Activated CD4-positive, alpha-beta T cell treated with anti-CD3 and anti-CD28 coated beads for 4 hours (primary cell): Measurements from ENCODE around the gene SH3GL2.

Experiments used
- DNase-seq, 2 donors: peaks; one replicate each; pipeline ENCODE4 v3.0.0-alpha.2; 2020

SH3GL2 gene

DNA sequence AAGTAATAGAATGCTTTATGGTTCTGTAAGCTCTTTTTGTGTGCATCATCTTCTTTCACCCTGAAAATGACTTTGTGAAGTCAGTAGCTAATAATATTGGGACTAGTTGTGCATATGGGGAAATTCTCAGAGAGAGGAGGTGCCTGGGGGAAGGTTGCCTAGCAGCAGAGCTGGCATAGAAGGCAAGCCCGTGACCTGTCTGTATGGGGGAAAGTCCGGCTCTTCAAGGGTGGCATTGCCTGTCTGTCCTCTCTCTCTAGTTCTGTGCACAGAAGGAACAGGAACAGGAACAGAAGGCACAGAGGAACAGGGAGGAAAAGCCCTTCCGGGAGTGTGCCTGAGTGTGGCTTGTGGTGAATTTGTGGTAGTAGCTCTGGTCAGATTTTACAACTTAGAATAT is 33.1 kb downstream of the SH3GL2 start:
- DNase-seq = no peak

DNA sequence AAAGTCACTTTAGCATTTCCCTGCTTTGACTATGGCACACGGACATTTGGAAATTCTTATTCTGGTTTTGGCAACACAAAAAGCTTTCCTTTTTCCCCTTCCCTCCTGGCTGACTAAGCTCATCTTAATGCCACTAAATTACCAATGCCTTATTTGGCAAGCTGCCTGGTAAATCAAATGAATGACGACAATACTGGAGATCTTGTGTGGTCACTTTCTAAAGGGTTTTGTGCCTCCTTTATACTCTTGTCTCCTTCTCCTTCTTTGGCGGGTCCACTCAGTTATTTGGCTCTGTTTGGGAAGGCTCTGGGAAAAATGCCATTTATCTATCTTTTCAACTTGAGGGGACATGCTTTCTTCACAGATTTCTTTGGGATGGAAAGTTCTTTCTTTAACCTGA is 34.9 kb downstream of the SH3GL2 start:
- DNase-seq = no peak

DNA sequence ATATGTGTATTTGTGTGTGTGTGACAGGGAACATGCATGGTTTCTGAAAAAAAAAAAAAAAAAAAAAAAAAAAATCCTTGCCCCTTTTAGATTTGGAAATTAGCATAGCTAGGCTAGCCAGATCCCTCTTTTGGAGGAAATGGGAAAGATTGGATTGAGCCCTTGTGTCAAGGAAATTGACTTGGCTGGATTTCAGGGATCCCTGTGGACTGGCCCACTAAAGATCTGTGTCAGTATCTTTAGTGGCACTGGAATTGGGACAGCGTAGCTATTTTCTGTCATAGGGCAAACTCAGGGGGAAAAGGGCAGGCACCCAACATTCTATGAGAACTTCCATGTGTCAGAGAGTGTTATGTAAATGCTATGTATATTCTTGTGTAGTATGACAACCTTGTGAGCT is 35.4 kb downstream of the SH3GL2 start:
- DNase-seq = no peak

DNA sequence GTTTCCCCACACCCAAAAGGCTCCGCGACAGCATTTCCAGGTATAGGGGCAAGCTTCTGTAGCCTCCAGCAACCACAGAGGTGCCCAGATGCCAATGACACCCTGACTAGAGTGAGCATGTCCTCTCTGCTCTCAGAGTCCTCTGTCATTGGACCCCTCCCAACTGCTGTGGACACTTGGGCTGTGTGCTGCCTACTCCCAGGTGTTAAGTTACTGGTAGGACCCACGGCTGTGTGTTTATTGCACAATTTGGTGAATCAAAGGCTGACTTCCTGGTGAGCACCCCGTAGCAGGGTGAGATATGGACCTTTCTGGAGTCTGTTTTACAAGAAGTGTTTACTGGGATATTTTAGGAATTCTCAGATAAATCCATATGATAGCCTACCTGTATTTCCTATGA is 36.0 kb downstream of the SH3GL2 start:
- no peak for DNase-seq

DNA sequence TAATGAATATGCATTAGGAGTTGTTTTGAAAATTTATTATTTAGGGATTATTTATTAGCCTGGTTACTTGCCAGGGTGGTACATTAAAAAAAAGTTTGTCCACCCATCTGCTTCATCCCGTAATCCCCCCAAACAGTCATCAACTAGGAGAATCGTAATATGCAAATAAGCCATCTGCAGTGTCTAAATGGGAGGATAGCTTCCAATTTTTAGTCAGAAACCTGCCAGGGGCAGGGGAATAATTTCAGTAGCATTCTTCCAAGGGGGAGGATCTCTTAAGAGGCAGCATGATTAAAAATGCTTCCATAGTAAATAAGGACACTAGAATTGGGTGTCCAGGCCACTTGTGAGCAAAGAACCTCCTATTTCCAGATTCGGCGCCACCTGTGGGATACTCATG is 43.3 kb downstream of the SH3GL2 start:
- DNase-seq = no peak

DNA sequence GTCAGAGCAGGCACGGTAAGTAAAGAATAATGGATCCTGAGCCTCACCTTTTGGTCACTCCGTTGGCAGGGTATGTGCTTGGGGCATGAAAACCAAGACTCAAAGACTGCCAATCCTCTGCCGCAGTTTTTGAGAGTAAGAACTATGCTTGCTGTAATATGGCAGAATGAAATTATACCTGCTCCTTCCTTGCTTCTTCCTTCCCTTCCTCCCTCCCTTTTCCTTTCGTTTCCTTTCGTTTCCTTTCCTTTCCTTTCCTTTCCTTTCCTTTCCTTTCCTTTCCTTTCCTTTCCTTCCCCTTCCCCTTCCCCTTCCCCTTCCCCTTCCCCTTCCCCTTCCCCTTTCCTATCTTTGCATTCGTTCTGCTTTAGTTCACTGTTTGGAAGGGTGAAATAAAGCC is 43.9 kb downstream of the SH3GL2 start:
- DNase-seq = no peak

DNA sequence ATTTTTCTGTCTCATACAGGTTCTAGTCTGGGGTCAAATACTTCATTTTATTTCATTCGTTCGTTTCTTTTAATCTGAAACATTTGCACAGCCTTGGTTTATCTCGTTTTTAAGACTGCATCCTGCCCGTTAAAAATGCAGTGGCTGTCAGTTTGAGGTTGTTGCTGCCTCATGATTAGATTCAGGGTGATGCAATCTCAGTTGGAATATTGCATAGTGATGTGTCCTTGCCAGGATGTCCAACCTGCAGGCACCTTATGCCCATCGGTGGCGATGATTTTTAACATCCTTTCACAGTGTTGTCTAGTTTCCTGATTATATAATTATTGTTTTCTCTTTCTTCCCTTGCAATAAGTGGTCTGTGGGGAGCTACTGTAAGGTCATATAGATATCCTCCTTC is 45.1 kb downstream of the SH3GL2 start:
- DNase-seq = no peak

DNA sequence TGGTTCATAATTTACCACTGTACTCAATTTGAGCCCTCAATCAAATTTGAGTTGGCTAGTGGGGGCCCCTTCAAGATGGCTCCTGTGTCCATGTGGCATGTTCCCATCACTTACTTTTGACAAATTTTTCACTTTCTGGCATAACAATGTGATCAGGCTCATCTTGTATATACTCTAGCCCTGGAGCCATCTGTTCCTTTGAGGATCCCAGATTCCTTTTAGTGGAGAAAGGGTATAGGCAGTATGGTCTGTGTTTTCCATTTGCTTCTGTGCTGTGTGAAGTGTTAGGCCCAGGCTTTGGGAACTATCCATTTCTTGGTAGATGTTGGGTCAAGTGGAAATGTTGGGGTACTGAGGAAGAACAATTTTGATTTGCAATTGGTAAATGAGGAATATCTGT is 45.7 kb downstream of the SH3GL2 start:
- DNase-seq = no peak

DNA sequence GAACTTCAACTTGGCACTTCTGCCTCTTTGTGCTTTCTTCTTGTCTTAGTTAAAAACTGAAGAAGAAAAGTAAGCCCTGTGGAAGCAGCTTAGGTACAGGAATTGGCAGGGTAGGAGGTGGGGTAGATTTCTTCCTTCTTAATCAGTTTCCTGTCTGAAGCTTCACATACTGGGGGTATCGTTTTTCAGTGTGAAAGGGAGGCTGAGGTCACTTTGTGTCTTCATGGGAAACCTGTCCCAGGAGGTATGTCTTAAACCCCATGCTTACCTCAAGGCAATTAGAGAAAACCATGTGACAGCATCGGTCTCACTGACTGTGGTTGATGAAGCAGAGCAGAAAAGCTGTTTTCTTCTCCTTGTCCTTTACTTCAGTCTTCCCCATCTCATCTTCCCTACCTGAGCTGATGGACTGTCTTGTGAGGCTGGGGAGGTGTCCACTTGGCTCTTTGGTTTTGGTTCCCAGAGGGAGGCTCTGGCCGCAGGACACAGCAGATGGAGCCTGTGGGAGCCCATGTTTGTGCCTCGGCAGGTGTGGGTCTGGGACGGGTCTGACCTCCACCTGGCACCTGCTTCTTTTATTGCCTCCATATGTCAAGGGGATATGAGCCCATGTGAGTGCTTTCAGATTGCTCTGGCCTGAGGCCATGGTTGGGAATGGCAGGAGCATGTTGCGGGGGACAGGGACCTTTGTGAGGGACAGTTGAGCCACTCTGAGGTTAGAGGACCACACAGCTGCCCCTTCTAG is 47.0 kb downstream of the SH3GL2 start:
- no peak for DNase-seq

DNA sequence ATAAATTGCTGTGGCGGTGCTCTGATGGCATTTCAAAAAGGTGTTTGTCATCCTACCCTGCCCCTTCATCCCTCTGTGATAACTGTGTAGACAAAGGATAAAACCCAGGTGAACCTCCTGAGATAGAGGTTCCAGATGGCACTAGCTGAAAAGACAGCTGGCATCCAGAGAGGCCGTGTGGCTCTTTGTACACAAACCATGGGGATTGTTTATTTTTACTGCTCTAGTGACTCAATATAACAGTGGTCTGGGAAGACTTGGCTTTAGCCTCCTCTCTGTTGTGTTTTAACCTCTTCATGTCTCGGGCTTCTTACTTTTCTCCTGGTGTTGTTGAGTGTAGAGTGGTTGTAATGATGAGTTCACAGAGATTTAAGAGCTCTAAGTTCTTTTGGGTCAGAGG is 48.8 kb downstream of the SH3GL2 start:
- DNase-seq = no peak

DNA sequence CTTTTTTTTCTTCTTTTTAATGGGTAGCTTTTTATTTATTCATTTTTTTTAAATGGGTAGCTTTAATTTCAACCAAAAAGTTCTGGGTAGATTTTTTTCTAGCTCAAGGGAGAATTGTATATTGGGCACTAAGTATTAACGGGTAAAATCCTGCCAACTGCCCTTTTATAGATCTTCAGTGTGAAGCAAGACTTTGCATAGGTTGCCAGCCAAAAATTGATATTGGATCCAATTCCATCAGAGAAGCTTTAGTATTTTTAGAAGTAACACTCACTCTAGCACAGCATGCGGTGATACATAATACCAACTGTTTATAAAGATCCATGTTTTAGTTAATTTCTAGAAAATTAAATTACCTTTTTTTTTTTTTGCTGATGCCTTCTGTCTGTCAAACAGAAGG is 49.8 kb downstream of the SH3GL2 start:
- no peak for DNase-seq

DNA sequence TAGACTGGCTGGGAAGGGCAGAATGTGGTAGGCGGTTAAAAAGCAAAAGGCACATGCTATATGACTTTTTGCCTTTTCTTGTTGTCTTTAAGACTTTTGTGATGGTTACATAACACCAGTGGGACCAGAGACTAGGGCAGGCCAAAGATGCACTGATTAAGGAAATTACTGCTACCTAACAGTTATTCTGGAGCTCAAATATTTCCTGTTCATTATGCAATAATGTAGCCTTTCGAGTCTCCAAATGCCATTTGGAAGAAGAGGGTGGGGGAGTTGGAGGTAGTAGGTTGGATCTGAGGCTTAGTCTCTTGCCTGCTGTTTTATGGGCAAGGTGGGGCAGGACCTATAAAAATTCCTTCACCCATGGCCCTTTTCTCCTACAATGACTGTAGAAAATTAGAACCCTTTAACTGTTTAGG is 51.7 kb downstream of the SH3GL2 start:
- DNase-seq = no peak

DNA sequence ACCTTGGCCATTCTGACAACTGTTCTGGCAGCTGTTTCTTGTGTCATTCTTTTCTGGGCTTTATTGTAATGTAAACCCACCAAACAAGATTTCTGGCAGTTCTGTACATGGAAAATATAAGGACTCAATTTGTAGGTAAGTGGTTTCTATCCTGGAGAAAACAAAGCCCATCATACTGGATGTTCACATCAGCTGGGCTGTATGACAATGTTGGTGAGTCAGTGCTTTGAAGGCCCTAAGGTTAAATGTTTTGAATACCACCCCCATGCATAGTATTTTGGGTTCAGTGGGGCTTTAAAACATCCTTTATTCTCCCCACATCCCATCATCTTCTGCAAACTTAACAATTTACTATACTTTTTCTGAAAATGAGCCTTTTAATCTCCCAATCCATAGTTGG is 52.5 kb downstream of the SH3GL2 start:
- DNase-seq = no peak

DNA sequence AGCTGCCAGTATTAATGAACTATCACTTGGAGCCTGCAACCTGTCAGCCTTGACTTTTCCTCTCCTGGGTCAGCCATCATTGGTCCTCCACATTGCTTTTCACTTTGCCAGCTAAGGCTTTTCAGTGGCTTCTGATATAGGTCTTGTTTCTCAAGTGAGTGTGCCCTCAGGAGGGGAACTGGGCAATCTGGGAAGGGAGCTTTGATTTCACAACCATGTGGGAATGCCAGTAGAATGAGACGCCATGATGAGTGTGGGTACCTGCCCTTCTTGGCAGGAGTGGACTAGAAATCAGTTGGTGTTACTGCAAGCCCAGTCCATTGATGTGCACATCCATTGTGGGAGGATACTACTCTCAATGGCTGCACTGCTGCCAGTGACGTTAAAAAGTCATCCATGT is 54.1 kb downstream of the SH3GL2 start:
- no peak for DNase-seq

DNA sequence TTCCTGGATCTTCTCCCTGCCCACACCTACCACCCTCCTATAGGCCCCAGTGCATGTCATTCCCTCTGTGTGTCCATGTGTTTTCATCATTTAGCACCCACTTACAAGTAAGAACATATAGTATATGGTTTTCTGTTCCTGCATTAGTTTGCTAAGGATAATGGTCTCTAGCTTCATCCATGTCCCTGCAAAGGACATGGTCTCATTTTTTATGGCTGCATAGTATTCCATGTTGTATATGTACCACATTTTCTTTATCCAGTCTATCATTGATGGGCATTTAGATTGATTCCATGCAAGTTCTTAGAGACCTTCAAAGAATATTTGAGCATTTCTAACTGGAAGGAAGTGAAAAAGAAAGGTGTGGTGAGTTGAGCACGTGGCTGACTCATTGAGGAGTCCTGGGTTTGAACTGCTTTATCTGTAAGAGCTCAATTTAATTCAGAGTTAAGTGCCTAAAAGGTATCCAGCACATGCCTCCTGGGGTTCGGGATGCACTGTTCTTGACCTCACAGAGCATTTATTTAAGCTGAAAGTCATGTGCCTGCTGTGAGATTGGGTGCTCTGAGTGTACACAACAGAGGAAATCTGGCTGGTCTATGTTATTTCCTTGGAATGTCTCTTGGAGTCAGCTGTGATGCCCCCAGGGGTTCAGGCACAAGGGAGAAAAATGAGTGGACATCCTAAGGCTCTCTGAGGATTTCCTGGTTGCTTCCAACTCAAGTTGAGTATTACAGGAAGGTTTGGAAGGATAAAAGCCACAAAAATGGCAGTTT is 56.4 kb downstream of the SH3GL2 start:
- no peak for DNase-seq

DNA sequence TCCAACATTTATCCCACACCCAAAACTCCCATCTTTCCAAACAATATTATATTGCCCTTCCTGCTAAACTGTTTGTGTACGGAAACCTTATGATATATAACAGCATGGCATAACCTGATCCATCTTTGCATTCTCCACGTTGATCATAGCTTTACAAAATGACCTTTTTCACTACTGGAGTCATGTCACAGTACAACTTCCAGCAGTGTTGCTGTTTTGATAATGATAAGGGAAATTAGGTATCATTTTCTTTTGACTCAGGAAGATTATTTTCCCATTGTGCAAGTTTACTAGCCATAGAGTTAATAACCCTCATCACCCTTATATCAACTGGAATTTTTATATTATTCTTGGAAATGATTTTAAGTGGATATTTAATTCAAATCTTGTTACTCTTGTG is 57.5 kb downstream of the SH3GL2 start:
- DNase-seq = no peak

DNA sequence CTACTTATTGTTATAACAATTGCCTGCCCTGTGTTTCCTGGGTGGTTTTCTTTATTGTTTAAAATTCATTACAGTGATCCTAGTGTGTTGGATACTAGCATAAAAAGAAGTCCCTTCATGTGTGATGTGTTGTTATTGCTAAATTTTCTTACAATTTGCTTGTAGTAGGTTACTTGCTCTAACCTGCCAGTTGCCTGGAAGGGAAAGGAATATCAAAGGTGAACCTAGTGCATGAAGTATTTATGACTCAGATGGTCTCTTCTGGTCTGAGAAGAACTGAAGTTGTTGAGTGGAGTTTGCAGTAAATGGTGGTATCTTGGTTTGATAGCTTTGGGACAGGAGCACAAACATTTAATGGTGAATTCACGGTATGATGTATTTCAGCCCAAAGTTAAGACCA is 58.0 kb downstream of the SH3GL2 start:
- DNase-seq = no peak

DNA sequence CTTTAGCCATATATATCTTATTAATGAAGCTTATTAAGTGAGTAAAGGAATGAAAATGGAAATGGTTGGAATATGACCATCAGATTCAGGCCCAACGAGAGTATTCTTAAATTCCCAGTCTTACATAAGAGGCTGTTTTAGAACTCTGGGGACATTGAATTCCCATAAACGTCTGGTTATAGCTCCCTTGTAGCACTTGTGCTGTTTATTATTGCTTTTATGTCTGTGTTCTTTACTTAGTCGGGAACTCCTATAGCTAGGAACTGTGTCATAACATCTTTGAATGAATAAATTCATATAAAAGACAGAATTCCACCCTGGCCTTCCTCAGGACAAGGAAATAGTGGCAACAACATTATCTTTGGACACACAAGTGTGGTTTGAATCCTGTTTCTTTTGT is 58.4 kb downstream of the SH3GL2 start:
- DNase-seq = no peak

DNA sequence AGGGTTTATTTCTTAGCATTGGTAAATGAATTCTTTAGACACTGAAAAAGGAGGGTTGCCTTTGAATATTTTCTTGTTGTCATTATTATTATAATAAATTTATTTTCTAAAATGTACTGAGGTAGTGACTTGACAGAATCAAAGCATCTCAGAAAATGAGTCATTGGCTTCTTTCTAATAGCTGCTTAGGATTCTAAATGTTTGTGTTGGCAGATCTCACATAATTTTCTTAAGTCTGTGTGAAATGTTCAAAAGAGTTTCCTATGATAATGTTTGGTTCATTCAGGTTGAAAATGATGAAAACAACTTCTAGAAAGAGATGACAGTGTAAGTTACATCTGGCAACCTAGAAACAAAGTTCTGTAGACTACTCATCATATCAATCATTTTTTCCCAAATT is 69.7 kb downstream of the SH3GL2 start:
- no peak for DNase-seq

DNA sequence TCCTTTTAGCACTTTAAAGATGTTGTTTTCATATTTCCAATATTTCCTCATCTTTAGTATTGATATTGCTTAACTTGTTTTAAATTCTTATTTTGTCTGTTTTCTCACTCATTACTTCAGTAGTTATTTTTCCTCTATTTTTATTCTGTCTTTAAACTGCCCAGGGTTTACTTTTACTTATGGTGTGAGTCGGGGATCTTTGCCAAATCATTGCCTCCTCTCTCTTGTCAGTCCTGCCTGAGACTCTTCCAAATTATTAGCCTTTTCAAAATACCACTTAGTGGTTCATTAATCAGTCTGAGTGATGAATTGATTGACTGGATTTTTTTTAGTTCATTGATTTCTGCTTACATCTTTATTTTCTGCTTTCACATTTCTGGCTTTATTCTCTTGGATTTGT is 72.9 kb downstream of the SH3GL2 start:
- no peak for DNase-seq

DNA sequence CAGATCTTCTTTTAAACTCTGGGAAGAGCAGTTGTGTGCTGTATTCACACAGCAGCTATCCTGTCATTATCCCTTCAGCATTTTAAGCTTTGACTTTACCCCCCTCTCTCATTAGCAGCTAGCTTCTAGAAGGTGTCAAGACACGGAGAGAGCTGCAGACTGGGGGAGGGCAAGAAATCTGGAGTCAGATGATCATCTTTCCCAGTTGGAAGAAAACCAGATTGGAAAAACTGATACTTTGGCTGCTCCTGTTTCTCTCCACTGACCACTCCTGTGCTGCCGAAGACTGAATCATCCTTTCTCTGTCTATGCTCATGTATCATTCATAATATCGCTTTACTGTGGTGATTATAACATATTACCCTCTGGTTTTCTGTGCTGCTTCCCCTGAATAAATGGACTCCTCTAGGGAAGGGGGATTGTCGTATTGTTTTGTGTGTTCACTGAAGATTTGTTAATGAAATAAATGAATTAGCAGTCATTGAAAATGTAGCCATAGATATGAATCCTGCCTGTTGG is 75.1 kb downstream of the SH3GL2 start:
- DNase-seq = no peak

DNA sequence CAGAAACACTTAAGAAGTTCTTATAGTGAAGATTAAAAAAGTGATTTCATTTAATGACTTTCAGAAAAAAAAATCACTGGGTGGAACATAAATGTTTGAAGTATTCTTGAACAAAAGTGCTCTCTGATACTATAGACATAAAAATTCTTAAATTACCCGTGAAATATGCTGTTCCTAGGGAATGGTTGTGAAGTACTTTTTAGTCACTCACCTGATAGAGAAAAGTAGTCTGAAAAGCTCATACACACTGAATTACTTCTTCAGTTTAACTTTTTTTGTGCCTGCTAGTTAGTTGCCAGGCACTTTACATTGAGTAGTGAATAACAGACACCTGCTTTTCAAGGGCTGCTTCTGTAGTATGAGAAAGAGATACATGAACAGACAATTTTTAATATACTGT is 78.0 kb downstream of the SH3GL2 start:
- no peak for DNase-seq

DNA sequence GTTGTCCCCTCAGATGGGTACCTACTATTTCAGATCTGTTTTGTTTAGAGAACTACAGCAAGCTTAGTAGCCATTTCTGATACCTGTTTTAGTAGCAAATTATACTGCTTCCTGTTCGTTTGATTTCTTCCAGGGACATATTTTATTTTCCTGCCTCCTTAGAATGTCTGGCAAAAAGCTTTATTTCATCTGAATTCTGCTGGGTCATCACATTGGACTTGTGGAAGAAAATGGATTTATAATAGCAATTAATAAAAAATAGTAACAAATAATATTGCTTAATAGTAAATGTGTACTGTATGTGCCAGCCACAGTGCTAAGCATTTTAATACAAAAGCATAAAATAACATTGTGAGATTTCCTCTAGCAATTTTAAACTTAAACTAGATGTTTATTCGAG is 79.4 kb downstream of the SH3GL2 start:
- no peak for DNase-seq

DNA sequence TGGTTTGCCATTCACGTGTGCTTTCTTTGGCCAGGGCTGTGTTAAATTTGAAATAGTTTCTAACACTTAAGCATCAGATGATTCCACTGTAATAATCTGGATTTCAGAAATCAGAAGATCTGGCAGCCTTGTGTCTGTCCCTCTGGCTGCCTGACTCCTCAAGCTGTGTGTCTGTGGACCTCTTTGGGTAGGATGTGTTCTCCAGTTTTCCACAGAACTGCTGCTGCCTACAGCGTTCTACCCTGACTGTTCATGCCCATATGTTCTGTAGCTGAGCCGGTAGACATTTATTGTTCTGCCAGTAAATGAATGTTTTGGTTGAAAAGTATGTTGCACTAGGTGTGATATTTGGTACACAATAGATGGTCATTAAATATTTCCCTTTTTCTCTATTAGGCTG is 81.3 kb downstream of the SH3GL2 start:
- DNase-seq = no peak

DNA sequence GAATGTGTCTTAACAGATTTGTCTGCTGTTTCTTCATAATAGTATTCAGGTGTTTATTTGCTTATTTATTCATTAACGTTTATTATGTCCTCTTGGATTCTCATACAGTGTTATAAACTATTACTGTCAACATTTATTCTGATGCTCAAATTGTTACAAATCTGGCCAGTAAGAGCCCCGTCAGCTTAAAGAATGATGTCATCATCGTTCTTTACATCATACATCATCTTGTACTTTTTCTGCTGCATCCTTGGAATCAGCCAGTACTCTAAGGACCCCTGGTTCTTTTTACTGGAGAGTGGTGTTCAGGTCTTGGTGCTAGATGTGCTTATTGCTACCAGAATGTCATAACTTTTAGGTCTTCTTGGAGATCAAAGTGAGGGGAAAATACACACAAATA is 86.6 kb downstream of the SH3GL2 start:
- no peak for DNase-seq
